ENCODE measurements around the gene EPS8L3.
"Not testable (repeated sequence)": the region's sequence is repeated elsewhere in the genome, so short reads cannot be mapped to it uniquely, and the experiment has no call there.

- TF ChIP-seq POLR2AphosphoS5 (IDR thresholded peaks at IDR 0.05; ENCODE audit: borderline replicate concordance, low read depth, low read length); EZH2 (IDR thresholded peaks at IDR 0.05): not testable (repeated sequence)
These were observed 3.4 kb upstream of the EPS8L3 start for GRCh38 chr1:109766991-109767636.

Data from SK-N-MC (cell line).